ENCODE results near the gene STXBP5. TPM values are rescaled to one million over a fixed set of nuclear protein-coding genes. Genes with fewer than 3 reads are reported as not detected.
A peak's percentile ranks its signal among the peaks of the same experiment; 100 is the strongest.

Gene STXBP5
- total and polyA plus RNA-seq, 9 of the 15 experiments (the other 6 are each of a cell fraction or from before 2014, with no cell fraction given) = 23.3 to 172 (median 71.5) TPM

DNA sequence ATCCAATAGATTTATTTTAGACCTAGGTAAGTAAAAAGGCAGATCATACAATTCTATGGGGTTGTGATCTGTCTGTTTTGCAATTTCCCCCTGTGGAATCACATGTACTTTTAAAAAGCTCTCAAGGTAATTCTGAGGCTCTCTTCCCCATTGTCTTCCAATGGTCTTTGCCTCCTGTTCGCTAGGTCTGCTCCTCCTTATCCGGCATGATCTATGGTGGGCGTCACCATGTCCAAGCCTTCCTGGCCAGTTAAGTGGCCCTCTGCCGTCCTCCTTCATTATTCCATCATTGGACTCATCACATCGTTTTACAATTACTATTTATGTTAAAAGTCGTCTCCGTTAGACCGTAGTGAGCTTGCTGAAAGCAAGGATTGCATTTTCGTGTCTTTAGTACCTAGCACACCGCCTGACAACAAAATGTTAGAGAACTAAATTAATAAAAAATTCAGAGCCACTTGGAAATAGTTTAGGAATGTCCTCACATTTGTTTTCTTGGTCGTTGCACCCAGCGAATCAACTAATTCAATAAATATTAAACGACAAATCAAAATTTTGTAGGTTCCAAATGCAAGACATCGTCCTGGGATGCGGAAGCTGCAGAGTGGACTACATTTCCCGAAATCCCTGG, 2.2 kb upstream of the STXBP5 start (continued):
- no peak for TF ChIP-seq RBM25 (IDR thresholded peaks at IDR 0.05; ENCODE audit: low read depth, low read length, severe bottlenecking)
- TF ChIP-seq EHMT2 (IDR thresholded peaks at IDR 0.05) = peak; percentile 35; the same call in 1 of the 2 replicates
- 0 out of 2 replicates have a peak, but pooled peaks have one; percentile 38 for TF ChIP-seq DMBX1 (CRISPR knock-in tag; IDR thresholded peaks at IDR 0.05; ENCODE audit: borderline replicate concordance)
- no peak for TF ChIP-seq ZZZ3 (IDR thresholded peaks at IDR 0.05)
- peak; percentile 99 for TF ChIP-seq NFYB (IDR thresholded peaks at IDR 0.05; ENCODE audit: extremely low read depth, insufficient read length)
- no peak for TF ChIP-seq SAP30 (IDR thresholded peaks at IDR 0.05; ENCODE audit: borderline replicate concordance, insufficient read depth, low read depth, low read length, poor library complexity, severe bottlenecking)
- peak; percentile 53; the same call in 1 of the 2 replicates for TF ChIP-seq FOSL1 (tag; conservative IDR thresholded peaks at IDR 0.05)
- peak; percentile 51; a peak in 3 of 4 replicates for TF ChIP-seq RAD21 (CRISPR knock-in tag; conservative IDR thresholded peaks at IDR 0.05 in 1 of 2, IDR thresholded peaks at IDR 0.05 in 1 of 2)
- TF ChIP-seq ZNF143 (CRISPR knock-in tag; IDR thresholded peaks at IDR 0.05) = no peak; the same call in 1 of the 2 replicates
- no peak for TF ChIP-seq KLF6 (CRISPR knock-in tag; IDR thresholded peaks at IDR 0.05; ENCODE audit: borderline replicate concordance)
- TF ChIP-seq CXXC5 (CRISPR knock-in tag; IDR thresholded peaks at IDR 0.05) = 0 out of 2 replicates have a peak, but pooled peaks have one; percentile 0
- peak; percentile 96; the same call in 1 of the 2 replicates for TF ChIP-seq HCFC1 (IDR thresholded peaks at IDR 0.05; ENCODE audit: low read depth, low read length)
- TF ChIP-seq EP300 (IDR thresholded peaks at IDR 0.05; ENCODE audit: low read length) = peak; percentile 26; the same call in 1 of the 2 replicates
- TF ChIP-seq PHF21A (IDR thresholded peaks at IDR 0.05; ENCODE audit: borderline replicate concordance, low read depth) = no peak
- TF ChIP-seq LEF1 (IDR thresholded peaks at IDR 0.05) = 0 out of 2 replicates have a peak, but pooled peaks have one; percentile 19
- TF ChIP-seq EWSR1 (IDR thresholded peaks at IDR 0.05; ENCODE audit: borderline replicate concordance, low read depth, partially characterized antibody) = no peak
- TF ChIP-seq ZNF41 (CRISPR knock-in tag; conservative IDR thresholded peaks at IDR 0.05) = no peak
- no peak for TF ChIP-seq FUS (optimal IDR thresholded peaks at IDR 0.05; ENCODE audit: low read depth, low read length)
- TF ChIP-seq SOX6 (IDR thresholded peaks at IDR 0.05) = peak; percentile 89
- TF ChIP-seq NCOA1 (IDR thresholded peaks at IDR 0.05; ENCODE audit: low read depth) = peak; percentile 19; the same call in 1 of the 2 replicates
- no peak for TF ChIP-seq ADNP (tag; IDR thresholded peaks at IDR 0.05)
- TF ChIP-seq, protein P1, sequence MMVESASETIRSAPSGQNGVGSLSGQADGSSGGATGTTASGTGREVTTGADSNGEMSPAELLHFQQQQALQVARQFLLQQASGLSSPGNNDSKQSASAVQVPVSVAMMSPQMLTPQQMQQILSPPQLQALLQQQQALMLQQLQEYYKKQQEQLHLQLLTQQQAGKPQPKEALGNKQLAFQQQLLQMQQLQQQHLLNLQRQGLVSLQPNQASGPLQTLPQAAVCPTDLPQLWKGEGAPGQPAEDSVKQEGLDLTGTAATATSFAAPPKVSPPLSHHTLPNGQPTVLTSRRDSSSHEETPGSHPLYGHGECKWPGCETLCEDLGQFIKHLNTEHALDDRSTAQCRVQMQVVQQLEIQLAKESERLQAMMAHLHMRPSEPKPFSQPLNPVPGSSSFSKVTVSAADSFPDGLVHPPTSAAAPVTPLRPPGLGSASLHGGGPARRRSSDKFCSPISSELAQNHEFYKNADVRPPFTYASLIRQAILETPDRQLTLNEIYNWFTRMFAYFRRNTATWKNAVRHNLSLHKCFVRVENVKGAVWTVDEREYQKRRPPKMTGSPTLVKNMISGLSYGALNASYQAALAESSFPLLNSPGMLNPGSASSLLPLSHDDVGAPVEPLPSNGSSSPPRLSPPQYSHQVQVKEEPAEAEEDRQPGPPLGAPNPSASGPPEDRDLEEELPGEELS (CRISPR knock-in tag; IDR thresholded peaks at IDR 0.05; ENCODE audit: borderline replicate concordance) = no peak
- TF ChIP-seq, protein P2, sequence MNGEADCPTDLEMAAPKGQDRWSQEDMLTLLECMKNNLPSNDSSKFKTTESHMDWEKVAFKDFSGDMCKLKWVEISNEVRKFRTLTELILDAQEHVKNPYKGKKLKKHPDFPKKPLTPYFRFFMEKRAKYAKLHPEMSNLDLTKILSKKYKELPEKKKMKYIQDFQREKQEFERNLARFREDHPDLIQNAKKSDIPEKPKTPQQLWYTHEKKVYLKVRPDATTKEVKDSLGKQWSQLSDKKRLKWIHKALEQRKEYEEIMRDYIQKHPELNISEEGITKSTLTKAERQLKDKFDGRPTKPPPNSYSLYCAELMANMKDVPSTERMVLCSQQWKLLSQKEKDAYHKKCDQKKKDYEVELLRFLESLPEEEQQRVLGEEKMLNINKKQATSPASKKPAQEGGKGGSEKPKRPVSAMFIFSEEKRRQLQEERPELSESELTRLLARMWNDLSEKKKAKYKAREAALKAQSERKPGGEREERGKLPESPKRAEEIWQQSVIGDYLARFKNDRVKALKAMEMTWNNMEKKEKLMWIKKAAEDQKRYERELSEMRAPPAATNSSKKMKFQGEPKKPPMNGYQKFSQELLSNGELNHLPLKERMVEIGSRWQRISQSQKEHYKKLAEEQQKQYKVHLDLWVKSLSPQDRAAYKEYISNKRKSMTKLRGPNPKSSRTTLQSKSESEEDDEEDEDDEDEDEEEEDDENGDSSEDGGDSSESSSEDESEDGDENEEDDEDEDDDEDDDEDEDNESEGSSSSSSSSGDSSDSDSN (IDR thresholded peaks at IDR 0.05; ENCODE audit: borderline replicate concordance in 1 of 2, low read depth in 2 of 2, low read length in 2 of 2) = 0 out of 4 replicates have a peak, but pooled peaks of 1 of the 2 experiments have one; percentile 52

Measured in K562 (cell line).